GM23338 (cell line): ENCODE data around the gene CASP7. TPM values are rescaled to one million over a fixed set of nuclear protein-coding genes. Genes with fewer than 3 reads are reported as not detected.

Experiments
- ATAC-seq: fragments of 200-7000 bp; cut with Tn5 transposase; 3 replicates; pipeline ENCODE4 v1.9.1; 2020
- DNase-seq: peaks from one replicate; pipeline ENCODE4 v3.0.0-alpha.2; 2015; ENCODE audit warnings: low spot score
- H2AFZ ChIP-seq: fragments of 200-600 bp; sonication (generic); 2 replicates; pipeline ENCODE4 v1.8.0; 2016; ENCODE audit warnings: antibody characterized with exemption, mild to moderate bottlenecking, moderate library complexity
- H3F3A ChIP-seq: fragments of 200-600 bp; sonication (generic); replicated peaks from 2 replicates; pipeline ENCODE4 v1.8.0; 2017; ENCODE audit warnings: antibody characterized with exemption, mixed run types, low read depth
- H3K27ac ChIP-seq: fragments of 200-600 bp; sonication (generic); 2 replicates; pipeline ENCODE4 v1.6.1; 2016; ENCODE audit warnings: low read depth
- H3K27me3 ChIP-seq: fragments of 200-600 bp; sonication (generic); 2 replicates; pipeline ENCODE4 v1.8.0; 2016; ENCODE audit warnings: mild to moderate bottlenecking, mixed run types, moderate library complexity; ENCODE audit not compliant: insufficient read depth
- H3K36me3 ChIP-seq: fragments of 200-600 bp; sonication (generic); 2 replicates; pipeline ENCODE4 v1.8.0; 2016; ENCODE audit warnings: mild to moderate bottlenecking; ENCODE audit not compliant: insufficient read depth
- H3K4me1 ChIP-seq: fragments of 200-600 bp; sonication (generic); 2 replicates; pipeline ENCODE4 v1.8.0; 2016; ENCODE audit warnings: mild to moderate bottlenecking, moderate library complexity; ENCODE audit not compliant: insufficient read depth
- H3K4me2 ChIP-seq: fragments of 200-600 bp; sonication (generic); 2 replicates; pipeline ENCODE4 v1.7.1; 2017; ENCODE audit warnings: mixed run types
- H3K4me3 ChIP-seq: fragments of 200-600 bp; sonication (generic); 2 replicates; pipeline ENCODE4 v1.6.1; 2016; ENCODE audit warnings: mixed run types
- H3K79me2 ChIP-seq: fragments of 200-600 bp; sonication (generic); replicated peaks from 2 replicates; pipeline ENCODE4 v1.8.0; 2017; ENCODE audit warnings: mild to moderate bottlenecking; ENCODE audit not compliant: insufficient read depth
- H3K9me2 ChIP-seq: fragments of 200-600 bp; sonication (generic); 2 replicates; pipeline ENCODE4 v1.8.0; 2017; ENCODE audit not compliant: insufficient read depth
- H4K20me1 ChIP-seq: fragments of 200-600 bp; sonication (generic); replicated peaks from 2 replicates; pipeline ENCODE4 v1.8.0; 2017; ENCODE audit warnings: mild to moderate bottlenecking; ENCODE audit not compliant: insufficient read depth
- H3K27ac Mint-ChIP-seq: 2 replicates; pipeline ENCODE4 v1.8.0; 2020; ENCODE audit warnings: inconsistent platforms, mild to moderate bottlenecking, moderate library complexity, mixed read lengths
- H3K27me3 Mint-ChIP-seq: 3 replicates; pipeline ENCODE4 v1.8.0; 2022; ENCODE audit warnings: low read depth, mild to moderate bottlenecking, moderate library complexity, mixed read lengths, inconsistent platforms; ENCODE audit not compliant: insufficient read depth, poor library complexity
- H3K36me3 Mint-ChIP-seq: 3 replicates; pipeline ENCODE4 v1.8.0; 2021; ENCODE audit warnings: low read depth, mild to moderate bottlenecking, inconsistent platforms, moderate library complexity, mixed read lengths
- H3K4me1 Mint-ChIP-seq: 3 replicates; pipeline ENCODE4 v1.8.0; 2020; ENCODE audit warnings: mild to moderate bottlenecking, inconsistent platforms, mixed read lengths
- H3K4me3 Mint-ChIP-seq: 3 replicates; pipeline ENCODE4 v1.8.0; 2021; ENCODE audit warnings: moderate library complexity, mild to moderate bottlenecking, inconsistent platforms, mixed read lengths
- H3K9me3 Mint-ChIP-seq: 3 replicates; pipeline ENCODE4 v1.8.0; 2020; ENCODE audit warnings: moderate library complexity, mild to moderate bottlenecking, inconsistent platforms, mixed read lengths
- CREB1 ChIP-seq: fragments of 250-450 bp; sonication (Bioruptor Pico); IDR thresholded peaks from 2 replicates; pipeline ENCODE4 v1.5.0; 2020; ENCODE audit warnings: low read depth, mild to moderate bottlenecking, moderate library complexity
- EZH2 ChIP-seq: fragments of 200-600 bp; sonication (generic); IDR thresholded peaks from one replicate; pipeline ENCODE4 v1.8.0; 2017; ENCODE audit warnings: antibody characterized with exemption, mild to moderate bottlenecking, low read depth; ENCODE audit not compliant: unreplicated experiment
- EZH2phosphoT487 ChIP-seq: fragments of 200-600 bp; sonication (generic); IDR thresholded peaks from one replicate; pipeline ENCODE4 v1.8.1; 2018; ENCODE audit warnings: antibody characterized with exemption; ENCODE audit not compliant: unreplicated experiment
- NANOG ChIP-seq: IDR thresholded peaks from 2 replicates; pipeline ENCODE4 v1.6.1; 2016; ENCODE audit warnings: antibody characterized with exemption, borderline replicate concordance
- STAT1 ChIP-seq: IDR thresholded peaks from one replicate; pipeline ENCODE4 v1.6.1; 2016; ENCODE audit warnings: antibody characterized with exemption; ENCODE audit not compliant: unreplicated experiment
- ZNF331 ChIP-seq: fragments of 250-450 bp; sonication (Bioruptor Pico); IDR thresholded peaks from 2 replicates; pipeline ENCODE4 v1.5.0; 2020; ENCODE audit warnings: low read depth, mild to moderate bottlenecking, moderate library complexity
- polyA plus RNA-seq: library from polyadenylated mRNA; unstranded; fragments of >200 nt; fragmentation: Nextera tagmentation; extraction: Ambion mirVana; gene quantifications from 2 replicates; pipeline ENCODE4 v1.2.1, GENCODE V29; 2016
- total RNA-seq: library from RNA; depleted of rRNA; stranded (reverse); fragments of >200 nt; shearing (Covaris generic); gene quantifications from 2 replicates; pipeline ENCODE4 v1.2.3, GENCODE V29; 2014
- TF ChIP-seq, protein P1 (sequence below), 2 experiments: fragments of 200-600 bp in 1 of 2; sonication (generic) in 1 of 2; conservative IDR thresholded peaks; 2 replicates each; pipeline versions ENCODE4 v1.5.1 to v1.6.1; 2016 to 2017; ENCODE audit warnings: antibody characterized with exemption in 2 of 2, low read depth in 2 of 2, mild to moderate bottlenecking in 2 of 2, moderate library complexity in 1 of 2
- TF ChIP-seq, protein P2 (sequence below): IDR thresholded peaks from 2 replicates; pipeline ENCODE4 v1.6.1; 2016; ENCODE audit warnings: antibody characterized with exemption

The CASP7 gene
- total and polyA plus RNA-seq, 2 experiments from 2014 or later, result 2.1 to 7.0 TPM

DNA sequence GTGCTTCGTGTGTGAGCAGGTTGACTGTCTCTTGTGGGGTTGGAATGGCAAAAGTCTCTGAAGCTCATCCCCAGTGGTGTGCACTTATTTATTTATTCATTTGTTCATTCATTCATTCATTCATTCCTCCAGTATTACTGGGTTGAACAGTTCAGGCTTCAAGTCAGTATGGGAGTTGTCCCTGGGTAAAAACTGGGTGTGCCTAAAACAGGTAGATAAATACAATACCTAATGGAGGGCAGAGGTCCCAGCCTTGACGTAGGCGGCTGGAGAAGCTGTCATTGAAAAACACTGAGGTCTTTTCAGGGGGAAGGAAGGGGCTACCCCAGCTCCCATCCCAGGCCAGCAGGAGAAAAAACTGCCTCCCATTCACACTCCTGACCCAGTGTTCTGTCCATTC lies 11.0 kb downstream of the CASP7 start (continued):
- TF ChIP-seq ZNF331 (CRISPR knock-in tag) (no peak), EZH2phosphoT487 (no peak), CREB1 (CRISPR knock-in tag) (no peak), NANOG (no peak)

DNA sequence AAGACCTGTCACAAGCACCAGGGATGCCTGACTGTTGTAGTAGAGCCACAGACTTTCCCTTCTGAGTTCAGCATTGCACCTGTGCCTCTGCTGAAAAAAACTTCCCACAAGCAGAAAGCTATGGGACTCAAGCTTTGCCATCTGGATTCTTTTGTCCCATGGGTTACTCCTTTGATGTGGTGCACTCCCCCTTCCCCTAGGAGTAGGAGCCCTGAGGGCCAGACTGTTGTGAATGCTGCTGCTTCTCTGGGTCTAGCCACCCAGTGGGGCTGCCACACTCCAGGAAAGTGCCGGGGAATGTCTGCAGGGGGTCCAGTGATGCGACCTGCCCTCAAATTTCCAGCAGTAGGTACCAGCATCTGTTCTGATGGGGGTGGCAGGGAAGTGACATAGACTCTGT lies 11.7 kb downstream of the CASP7 start:
- no peak overlapping the region for H3K27ac ChIP-seq
- H3K27me3 ChIP-seq, result no peaks in the 10 kb centered on the region
- H3K4me1 Mint-ChIP-seq, result peaks cover 16% of the 10 kb centered on the region
- TF ChIP-seq, protein P1, sequence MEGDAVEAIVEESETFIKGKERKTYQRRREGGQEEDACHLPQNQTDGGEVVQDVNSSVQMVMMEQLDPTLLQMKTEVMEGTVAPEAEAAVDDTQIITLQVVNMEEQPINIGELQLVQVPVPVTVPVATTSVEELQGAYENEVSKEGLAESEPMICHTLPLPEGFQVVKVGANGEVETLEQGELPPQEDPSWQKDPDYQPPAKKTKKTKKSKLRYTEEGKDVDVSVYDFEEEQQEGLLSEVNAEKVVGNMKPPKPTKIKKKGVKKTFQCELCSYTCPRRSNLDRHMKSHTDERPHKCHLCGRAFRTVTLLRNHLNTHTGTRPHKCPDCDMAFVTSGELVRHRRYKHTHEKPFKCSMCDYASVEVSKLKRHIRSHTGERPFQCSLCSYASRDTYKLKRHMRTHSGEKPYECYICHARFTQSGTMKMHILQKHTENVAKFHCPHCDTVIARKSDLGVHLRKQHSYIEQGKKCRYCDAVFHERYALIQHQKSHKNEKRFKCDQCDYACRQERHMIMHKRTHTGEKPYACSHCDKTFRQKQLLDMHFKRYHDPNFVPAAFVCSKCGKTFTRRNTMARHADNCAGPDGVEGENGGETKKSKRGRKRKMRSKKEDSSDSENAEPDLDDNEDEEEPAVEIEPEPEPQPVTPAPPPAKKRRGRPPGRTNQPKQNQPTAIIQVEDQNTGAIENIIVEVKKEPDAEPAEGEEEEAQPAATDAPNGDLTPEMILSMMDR (conservative IDR thresholded peaks at IDR 0.05; ENCODE audit: low read depth in 2 of 2), result no peak
- no peak for TF ChIP-seq EZH2phosphoT487
- TF ChIP-seq EZH2, result no peak
- TF ChIP-seq, protein P2, sequence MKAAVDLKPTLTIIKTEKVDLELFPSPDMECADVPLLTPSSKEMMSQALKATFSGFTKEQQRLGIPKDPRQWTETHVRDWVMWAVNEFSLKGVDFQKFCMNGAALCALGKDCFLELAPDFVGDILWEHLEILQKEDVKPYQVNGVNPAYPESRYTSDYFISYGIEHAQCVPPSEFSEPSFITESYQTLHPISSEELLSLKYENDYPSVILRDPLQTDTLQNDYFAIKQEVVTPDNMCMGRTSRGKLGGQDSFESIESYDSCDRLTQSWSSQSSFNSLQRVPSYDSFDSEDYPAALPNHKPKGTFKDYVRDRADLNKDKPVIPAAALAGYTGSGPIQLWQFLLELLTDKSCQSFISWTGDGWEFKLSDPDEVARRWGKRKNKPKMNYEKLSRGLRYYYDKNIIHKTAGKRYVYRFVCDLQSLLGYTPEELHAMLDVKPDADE, result no peak
- H2AFZ ChIP-seq, result no peak overlapping the region
- no peaks in the 10 kb centered on the region for H3K36me3 ChIP-seq
- no peak overlapping the region for H3K27ac Mint-ChIP-seq
- peaks cover 32% of the 10 kb centered on the region for H3K36me3 Mint-ChIP-seq
- H3K4me3 ChIP-seq, result no peak overlapping the region
- H4K20me1 ChIP-seq, result no peaks in the 10 kb centered on the region; the same call in 1 of the 2 replicates
- peaks cover 20% of the 10 kb centered on the region for H3K9me3 Mint-ChIP-seq
- no peak overlapping the region for H3K4me2 ChIP-seq
- no peak overlapping the region for H3K4me3 Mint-ChIP-seq
- DNase-seq (no peak), ATAC-seq (no peak)
- H3K79me2 ChIP-seq, result peaks cover 6% of the 10 kb centered on the region; the same call in 1 of the 2 replicates
- no peaks in the 10 kb centered on the region for H3F3A ChIP-seq
- H3K9me2 ChIP-seq, result 0 out of 2 replicates have a peak, but pooled peaks cover 3% of the 10 kb centered on the region
- H3K27me3 Mint-ChIP-seq, result no peaks in the 10 kb centered on the region
- H3K4me1 ChIP-seq, result peaks cover 17% of the 10 kb centered on the region; the same call in 1 of the 2 replicates

DNA sequence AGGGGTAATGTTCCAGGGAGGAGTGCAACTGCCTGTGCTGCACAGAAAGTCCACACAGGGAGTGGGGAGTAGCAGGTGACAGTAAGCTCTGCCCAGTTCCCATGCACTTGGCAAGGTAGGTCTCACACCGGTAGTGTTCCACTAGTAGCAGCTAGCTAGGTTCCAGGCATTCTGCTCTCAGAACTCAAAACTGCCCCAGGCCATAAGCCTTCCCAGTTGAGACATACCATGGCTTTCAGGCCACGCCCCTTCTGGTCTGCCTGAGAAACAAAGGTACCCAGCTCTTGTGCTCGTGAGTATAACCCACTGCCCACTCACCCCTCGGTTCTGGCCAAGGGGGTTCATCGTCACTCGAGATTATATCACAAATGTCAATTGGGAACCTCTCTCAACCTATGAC lies 12.6 kb downstream of the CASP7 start:
- Histone ChIP-seq H3K36me3 (no peaks in the 10 kb centered on the region), H4K20me1 (no peaks in the 10 kb centered on the region; the same call in 1 of the 2 replicates), H3K27me3 (no peaks in the 10 kb centered on the region), H3F3A (no peaks in the 10 kb centered on the region), H3K27ac (no peak overlapping the region), H3K4me2 (no peak overlapping the region), H2AFZ (no peak overlapping the region), H3K9me2 (0 out of 2 replicates have a peak, but pooled peaks cover 3% of the 10 kb centered on the region), H3K4me1 (peaks cover 17% of the 10 kb centered on the region; the same call in 1 of the 2 replicates), H3K4me3 (no peak overlapping the region), H3K79me2 (0 out of 2 replicates have a peak, but pooled peaks cover 4% of the 10 kb centered on the region)
- H3K36me3 Mint-ChIP-seq, result peaks cover 30% of the 10 kb centered on the region
- no peaks in the 10 kb centered on the region for H3K27me3 Mint-ChIP-seq
- peaks cover 16% of the 10 kb centered on the region for H3K4me1 Mint-ChIP-seq
- no peak for TF ChIP-seq CREB1 (CRISPR knock-in tag)
- TF ChIP-seq STAT1, result no peak
- no peak for TF ChIP-seq EZH2
- peaks cover 17% of the 10 kb centered on the region for H3K9me3 Mint-ChIP-seq
- ATAC-seq (no peak), DNase-seq (no peak)
- H3K4me3 Mint-ChIP-seq, result no peak overlapping the region
- H3K27ac Mint-ChIP-seq, result no peak overlapping the region
